Loucy (cell line): Measurements from ENCODE around the gene KLHDC3.

ENCODE experiments used
- CTCF ChIP-seq: fragments of 200-600 bp; sonication (generic); conservative IDR thresholded peaks from 2 replicates; pipeline ENCODE4 v1.5.1; 2014; ENCODE audit warnings: mild to moderate bottlenecking, antibody characterized with exemption, low read length
- EZH2phosphoT487 ChIP-seq: fragments of 200-600 bp; IDR thresholded peaks from 2 replicates; pipeline ENCODE4 v1.6.1; 2018; ENCODE audit warnings: antibody characterized with exemption, mild to moderate bottlenecking, moderate library complexity, borderline replicate concordance

- TF ChIP-seq CTCF (no peak), EZH2phosphoT487 (no peak)
Observed at GRCh38 chr6:43054206-43054943, 40.3 kb downstream of the KLHDC3 start.
